Activated naive CD8-positive, alpha-beta T cell (primary cell): ENCODE data around the gene SLC27A1.
"Not testable (repeated sequence)": the region's sequence is repeated elsewhere in the genome, so short reads cannot be mapped to it uniquely, and the experiment has no call there.

ENCODE experiments used
- H3K27ac Mint-ChIP-seq: one replicate; pipeline ENCODE4 v1.8.0; 2021; ENCODE audit warnings: mixed read lengths
- H3K27me3 Mint-ChIP-seq: one replicate; pipeline ENCODE4 v1.8.0; 2021; ENCODE audit warnings: mixed read lengths
- H3K36me3 Mint-ChIP-seq: one replicate; pipeline ENCODE4 v1.8.0; 2021; ENCODE audit warnings: mixed read lengths
- H3K4me1 Mint-ChIP-seq: one replicate; pipeline ENCODE4 v1.8.0; 2021; ENCODE audit warnings: low read depth, mixed read lengths
- H3K4me3 Mint-ChIP-seq: one replicate; pipeline ENCODE4 v1.8.0; 2021; ENCODE audit warnings: mild to moderate bottlenecking, mixed read lengths
- H3K9me3 Mint-ChIP-seq: one replicate; pipeline ENCODE4 v1.8.0; 2021; ENCODE audit warnings: low read depth, mixed read lengths

SLC27A1 gene

GRCh38 chr19:17471410-17472125 lies 1.2 kb downstream of the SLC27A1 start:
- Mint-ChIP-seq H3K36me3 (no peaks in the 10 kb centered on the region), H3K4me3 (peak overlapping the region; percentile 83), H3K9me3 (no peaks in the 10 kb centered on the region), H3K27me3 (no peaks in the 10 kb centered on the region), H3K27ac (no peak overlapping the region), H3K4me1 (peaks cover 29% of the 10 kb centered on the region)

GRCh38 chr19:17473041-17473440 lies 2.7 kb downstream of the SLC27A1 start:
- Mint-ChIP-seq H3K4me1 (peaks cover 29% of the 10 kb centered on the region), H3K9me3 (no peaks in the 10 kb centered on the region), H3K36me3 (no peaks in the 10 kb centered on the region), H3K4me3 (peak overlapping the region; percentile 35), H3K27ac (peak overlapping the region; percentile 2), H3K27me3 (no peaks in the 10 kb centered on the region)

- H3K9me3 Mint-ChIP-seq, H3K27ac Mint-ChIP-seq, H3K27me3 Mint-ChIP-seq, H3K36me3 Mint-ChIP-seq, H3K4me3 Mint-ChIP-seq: not testable (repeated sequence)
- H3K4me1 Mint-ChIP-seq, result peaks cover 19% of the 10 kb centered on the region
Observed at GRCh38 chr19:17475011-17475540, 4.8 kb downstream of the SLC27A1 start.

GRCh38 chr19:17475541-17476115 lies 5.3 kb downstream of the SLC27A1 start:
- no peak overlapping the region for H3K4me3 Mint-ChIP-seq
- no peaks in the 10 kb centered on the region for H3K36me3 Mint-ChIP-seq
- H3K4me1 Mint-ChIP-seq, result peaks cover 19% of the 10 kb centered on the region
- no peaks in the 10 kb centered on the region for H3K27me3 Mint-ChIP-seq
- H3K27ac Mint-ChIP-seq, result no peak overlapping the region
- H3K9me3 Mint-ChIP-seq, result no peaks in the 10 kb centered on the region

- no peak overlapping the region for H3K4me3 Mint-ChIP-seq
- no peaks in the 10 kb centered on the region for H3K27me3 Mint-ChIP-seq
- no peak overlapping the region for H3K27ac Mint-ChIP-seq
- no peaks in the 10 kb centered on the region for H3K9me3 Mint-ChIP-seq
- H3K4me1 Mint-ChIP-seq, result peaks cover 8% of the 10 kb centered on the region
- H3K36me3 Mint-ChIP-seq, result no peaks in the 10 kb centered on the region
Observed at GRCh38 chr19:17479325-17479791, 9.0 kb downstream of the SLC27A1 start.

GRCh38 chr19:17481986-17482385 lies 11.7 kb downstream of the SLC27A1 start:
- Mint-ChIP-seq H3K27me3 (no peaks in the 10 kb centered on the region), H3K4me3 (no peak overlapping the region), H3K36me3 (no peaks in the 10 kb centered on the region), H3K27ac (no peak overlapping the region), H3K4me1 (peaks cover 10% of the 10 kb centered on the region), H3K9me3 (no peaks in the 10 kb centered on the region)

- H3K36me3 Mint-ChIP-seq, result no peaks in the 10 kb centered on the region
- no peak overlapping the region for H3K4me3 Mint-ChIP-seq
- no peaks in the 10 kb centered on the region for H3K9me3 Mint-ChIP-seq
- peaks cover 18% of the 10 kb centered on the region for H3K4me1 Mint-ChIP-seq
- peak overlapping the region; percentile 68 for H3K27ac Mint-ChIP-seq
- H3K27me3 Mint-ChIP-seq, result no peaks in the 10 kb centered on the region
Observed at GRCh38 chr19:17482877-17483604, 12.7 kb downstream of the SLC27A1 start.

GRCh38 chr19:17483605-17484002 lies 13.3 kb downstream of the SLC27A1 start:
- Mint-ChIP-seq H3K36me3 (no peaks in the 10 kb centered on the region), H3K4me1 (peaks cover 24% of the 10 kb centered on the region), H3K27me3 (no peaks in the 10 kb centered on the region), H3K9me3 (no peaks in the 10 kb centered on the region), H3K27ac (no peak overlapping the region), H3K4me3 (no peak overlapping the region)

- Mint-ChIP-seq H3K9me3 (no peaks in the 10 kb centered on the region), H3K27me3 (no peaks in the 10 kb centered on the region), H3K27ac (no peak overlapping the region), H3K4me3 (no peak overlapping the region), H3K36me3 (no peaks in the 10 kb centered on the region), H3K4me1 (peaks cover 33% of the 10 kb centered on the region)
Observed at GRCh38 chr19:17484520-17485185, 14.3 kb downstream of the SLC27A1 start.

GRCh38 chr19:17486545-17487240 lies 16.4 kb downstream of the SLC27A1 start:
- H3K4me1 Mint-ChIP-seq, result peaks cover 52% of the 10 kb centered on the region
- H3K36me3 Mint-ChIP-seq, result no peaks in the 10 kb centered on the region
- H3K4me3 Mint-ChIP-seq, result no peak overlapping the region
- no peak overlapping the region for H3K27ac Mint-ChIP-seq
- H3K27me3 Mint-ChIP-seq, result no peaks in the 10 kb centered on the region
- H3K9me3 Mint-ChIP-seq, result no peaks in the 10 kb centered on the region

- H3K27me3 Mint-ChIP-seq, result no peaks in the 10 kb centered on the region
- H3K27ac Mint-ChIP-seq, result peak overlapping the region; percentile 94
- peak overlapping the region; percentile 87 for H3K4me3 Mint-ChIP-seq
- no peaks in the 10 kb centered on the region for H3K36me3 Mint-ChIP-seq
- no peaks in the 10 kb centered on the region for H3K9me3 Mint-ChIP-seq
- H3K4me1 Mint-ChIP-seq, result peaks cover 52% of the 10 kb centered on the region
Observed at GRCh38 chr19:17487284-17488121, 17.2 kb downstream of the SLC27A1 start.

GRCh38 chr19:17488593-17489391 lies 18.5 kb downstream of the SLC27A1 start:
- no peaks in the 10 kb centered on the region for H3K9me3 Mint-ChIP-seq
- H3K4me1 Mint-ChIP-seq, result peaks cover 47% of the 10 kb centered on the region
- peak overlapping the region; percentile 94 for H3K27ac Mint-ChIP-seq
- H3K27me3 Mint-ChIP-seq, result no peaks in the 10 kb centered on the region
- no peaks in the 10 kb centered on the region for H3K36me3 Mint-ChIP-seq
- peak overlapping the region; percentile 87 for H3K4me3 Mint-ChIP-seq

- H3K27ac Mint-ChIP-seq, result peak overlapping the region; percentile 82
Observed at GRCh38 chr19:17489392-17490030, 19.2 kb downstream of the SLC27A1 start.

More at GRCh38 chr19:17489392-17490030, 19.2 kb downstream of the SLC27A1 start:
- H3K36me3 Mint-ChIP-seq, result no peaks in the 10 kb centered on the region
- H3K4me1 Mint-ChIP-seq, result peaks cover 43% of the 10 kb centered on the region
- no peaks in the 10 kb centered on the region for H3K9me3 Mint-ChIP-seq
- H3K4me3 Mint-ChIP-seq, result peak overlapping the region; percentile 23
- no peaks in the 10 kb centered on the region for H3K27me3 Mint-ChIP-seq
